K562 (cell line): ENCODE measurements around the gene KIF12. TPM values are rescaled to one million over a fixed set of nuclear protein-coding genes. Genes with fewer than 3 reads are reported as not detected.

Experiments used
- ATAC-seq: fragments of 200-7000 bp; cut with Tn5 transposase; 3 replicates; pipeline ENCODE4 v1.9.1; 2020; ENCODE audit warnings: moderate library complexity
- BruUV-seq: library from RNA; stranded (reverse); fragments of 400-500 nt; replicated peaks from 2 replicates; lab custom pipeline; 2021; lab: Mats Ljungman, UMichigan
- CTCF ChIA-PET: fragments of 300-600 bp; formaldehyde crosslinking; extraction: SDS; loops from one replicate; lab custom pipeline; 2021; ENCODE audit warnings: low intra/inter-chr PET ratio; lab: Yijun Ruan, JAX
- POLR2A ChIA-PET: fragments of 300-600, 350-650 bp; sonication (Branson Sonifier 250); formaldehyde crosslinking; extraction: SDS; loops from one replicate; lab custom pipeline; 2021; ENCODE audit warnings: antibody characterized with exemption, inconsistent platforms; lab: Yijun Ruan, JAX
- DNase-seq, 4 experiments: peaks; one replicate each; pipeline versions ENCODE4 v3.0.0 to v3.0.0-alpha.2; 2011 to 2018; ENCODE audit warnings: low spot score in 3 of 4, mixed read lengths in 3 of 4; ENCODE audit errors: extremely low read depth in 1 of 4
- FAIRE-seq: peaks from 2 replicates; lab custom pipeline; 2011; peaks lifted over from hg19 to GRCh38; lab: Jason Lieb, UNC
- H2AFZ ChIP-seq: 2 replicates; pipeline ENCODE4 v1.6.0; 2011; ENCODE audit warnings: low read depth, low read length, control low read depth, inconsistent platforms
- H3K27ac ChIP-seq: fragments of 200-600 bp; 3 replicates; pipeline ENCODE4 v1.8.0; 2011; ENCODE audit warnings: low read depth, mild to moderate bottlenecking, control low read depth, inconsistent platforms, low read length, moderate library complexity, mixed read lengths; ENCODE audit errors: extremely low read depth
- H3K27me3 ChIP-seq, 2 experiments: fragments of 300-600 bp in 1 of 2; 2 replicates in 1 of 2; 3 replicates in 1 of 2; pipeline versions ENCODE4 v1.6.0 to v1.8.0; 2011; ENCODE audit warnings: inconsistent platforms in 2 of 2, low read length in 2 of 2, mild to moderate bottlenecking in 1 of 2, mixed read lengths in 1 of 2, moderate library complexity in 1 of 2; ENCODE audit not compliant: control insufficient read depth in 2 of 2, insufficient read depth in 2 of 2
- H3K36me3 ChIP-seq: fragments of 300-600 bp; 3 replicates; pipeline ENCODE4 v1.8.0; 2011; ENCODE audit warnings: mild to moderate bottlenecking, low read length, inconsistent platforms; ENCODE audit not compliant: control insufficient read depth, insufficient read depth
- H3K4me1 ChIP-seq, 2 experiments: fragments of 200-600 bp in 1 of 2; replicated peaks in 1 of 2; 2 replicates in 1 of 2; 3 replicates in 1 of 2; pipeline versions ENCODE4 v1.5.1 to v1.8.0; 2011; ENCODE audit warnings: inconsistent platforms in 2 of 2, low read length in 2 of 2, mild to moderate bottlenecking in 1 of 2, mixed read lengths in 1 of 2, moderate library complexity in 1 of 2; ENCODE audit not compliant: control insufficient read depth in 2 of 2, insufficient read depth in 2 of 2
- H3K4me2 ChIP-seq: 2 replicates; pipeline ENCODE4 v1.6.1; 2011; ENCODE audit warnings: low read length, control low read depth, inconsistent platforms, mixed read lengths; ENCODE audit not compliant: insufficient read depth
- H3K4me3 ChIP-seq: fragments of 200-600 bp; sonication (generic), shearing (Covaris generic); 2 replicates; pipeline ENCODE4 v1.5.1; 2016; ENCODE audit warnings: control low read depth, inconsistent platforms
- H3K79me2 ChIP-seq: fragments of 200-600 bp; 3 replicates; pipeline ENCODE4 v1.8.0; 2011; ENCODE audit warnings: low read length, inconsistent platforms; ENCODE audit not compliant: control insufficient read depth, insufficient read depth
- H3K9ac ChIP-seq, 2 experiments: 2 replicates each; pipeline versions ENCODE4 v1.6.0 to v1.6.1; 2011; ENCODE audit warnings: low read depth in 2 of 2, low read length in 2 of 2, control low read depth in 1 of 2, inconsistent platforms in 1 of 2, mild to moderate bottlenecking in 1 of 2, mixed read lengths in 1 of 2; ENCODE audit not compliant: insufficient read depth in 1 of 2
- H3K9me1 ChIP-seq: one replicate; pipeline ENCODE4 v1.6.0; 2011; ENCODE audit warnings: inconsistent platforms, mild to moderate bottlenecking, low read length, moderate library complexity; ENCODE audit not compliant: control insufficient read depth, insufficient read depth
- H3K9me3 ChIP-seq: replicated peaks from 2 replicates; pipeline ENCODE4 v1.5.1; 2011; ENCODE audit warnings: low read depth, low read length, inconsistent platforms; ENCODE audit not compliant: control insufficient read depth, insufficient read depth
- H4K20me1 ChIP-seq: replicated peaks from 2 replicates; pipeline ENCODE4 v1.6.1; 2011; ENCODE audit warnings: low read length, inconsistent platforms, mixed read lengths; ENCODE audit not compliant: control insufficient read depth, insufficient read depth
- DACH1 ChIP-seq: fragments of 450-650 bp; IDR thresholded peaks from 2 replicates; pipeline ENCODE4 v1.6.1; 2018; ENCODE audit not compliant: partially characterized antibody
- EGR1 ChIP-seq: fragments of 450-650 bp; conservative IDR thresholded peaks from 2 replicates; pipeline ENCODE4 v1.6.1; 2017; ENCODE audit warnings: mild to moderate bottlenecking
- HDGF ChIP-seq: fragments of 450-650 bp; IDR thresholded peaks from 2 replicates; pipeline ENCODE4 v1.6.1; 2016
- HIVEP1 ChIP-seq: fragments of 250-450 bp; sonication (Bioruptor Pico); IDR thresholded peaks from 2 replicates; pipeline ENCODE4 v1.4.0; 2020; ENCODE audit warnings: mild to moderate bottlenecking
- KLF13 ChIP-seq: fragments of 450-650 bp; IDR thresholded peaks from 2 replicates; pipeline ENCODE4 v1.6.1; 2016; ENCODE audit warnings: missing genetic modification characterization, low read depth, mild to moderate bottlenecking, missing compliant biosample characterization, moderate library complexity, borderline replicate concordance
- PCBP1 ChIP-seq: fragments of 200-400 bp; formaldehyde crosslinking; IDR thresholded peaks from 2 replicates; pipeline ENCODE4 v1.6.1; 2018; ENCODE audit warnings: mild to moderate bottlenecking, low read depth, low read length; ENCODE audit not compliant: poor library complexity, severe bottlenecking
- ZNF217 ChIP-seq: sonication (generic); formaldehyde crosslinking; IDR thresholded peaks from 2 replicates; pipeline ENCODE4 v1.8.0; 2022; ENCODE audit warnings: mild to moderate bottlenecking, missing genetic modification reagents
- ZNF239 ChIP-seq: fragments of 250-450 bp; sonication (Bioruptor Pico); IDR thresholded peaks from 2 replicates; pipeline ENCODE4 v1.4.0; 2020; ENCODE audit warnings: mild to moderate bottlenecking
- ZNF282 ChIP-seq: sonication (generic); formaldehyde crosslinking; IDR thresholded peaks from 2 replicates; pipeline ENCODE4 v1.8.1; 2023; ENCODE audit warnings: missing genetic modification reagents
- ZNF398 ChIP-seq: fragments of 250-450 bp; sonication (Bioruptor Pico); IDR thresholded peaks from 2 replicates; pipeline ENCODE4 v1.8.0; 2021; ENCODE audit warnings: moderate library complexity, mild to moderate bottlenecking, inconsistent platforms
- ZNF644 ChIP-seq: fragments of 200-800 bp; sonication (Bioruptor generic); IDR thresholded peaks from 2 replicates; pipeline ENCODE4 v1.6.1; 2016; ENCODE audit warnings: low read depth, missing genetic modification characterization, missing compliant biosample characterization
- ZNF778 ChIP-seq: fragments of 450-650 bp; formaldehyde crosslinking; IDR thresholded peaks from 2 replicates; pipeline ENCODE4 v1.4.0; 2020; ENCODE audit warnings: mild to moderate bottlenecking, moderate library complexity
- whole genome bisulfite sequencing: fragments of 100-300 bp; shearing (Covaris generic); methylation state at CpG from one replicate; pipeline ENCODE4 v1.1.6; 2016; ENCODE audit warnings: low coverage, mixed read lengths; ENCODE audit not compliant: insufficient coverage; ENCODE audit errors: missing lambda C conversion rate; 5-methylcytosine and 5-hydroxymethylcytosine counted together
- in situ Hi-C: fragments of 300-500 bp; cut with MboI; formaldehyde crosslinking; loops from 4 replicates; pipeline ENCODE4 v1.15.0; 2018; ENCODE audit warnings: inconsistent platforms, mixed read lengths
- intact Hi-C: fragments of 100-400 bp; cut with micrococcal nuclease; formaldehyde crosslinking; loops from 2 replicates; pipeline ENCODE4 v1.14.2; 2022
- polyA plus RNA-seq, 8 experiments: library from polyadenylated mRNA; depleted of rRNA in 4 of 8; stranded (reverse) in 5 of 8; unstranded in 3 of 8; fragments of >200 nt; fragmentation: Nextera tagmentation in 2 of 8; fragmentation: Illumina TruSeq in 1 of 8; extraction: Ambion mirVana in 2 of 8; extraction: Trizol in 1 of 8; gene quantifications; 2 replicates each; pipeline versions ENCODE4 v1.2.1 to v1.2.3, GENCODE V29; 2011 to 2014; ENCODE audit warnings: inconsistent platforms in 1 of 8, missing spikeins in 1 of 8
- total RNA-seq, 7 experiments: library from RNA; depleted of rRNA in 6 of 7; stranded (reverse); fragments of >200 nt in 6 of 7; fragmentation: Illumina TruSeq in 2 of 7; extraction: Trizol in 2 of 7; gene quantifications; 2 replicates each; pipeline versions ENCODE4 v1.2.1 to v1.2.3, GENCODE V29; 2011 to 2021; ENCODE audit warnings: low replicate concordance in 1 of 7

The KIF12 gene
- total and polyA plus RNA-seq, 9 of the 15 experiments (the other 6 are each of a cell fraction or from before 2014, with no cell fraction given) = not detected

- Histone ChIP-seq H3K9me3 (no peaks in the 10 kb centered on the region), H3K27ac (no peak overlapping the region), H3K27me3 (peaks cover 7 to 40% of the 10 kb centered on the region in 2 experiments), H3K9ac (no peak overlapping the region), H3K4me1 (no peaks in the 10 kb centered on the region), H3K79me2 (no peaks in the 10 kb centered on the region), H3K36me3 (no peaks in the 10 kb centered on the region), H3K9me1 (no peaks in the 10 kb centered on the region), H4K20me1 (0 out of 2 replicates have a peak, but pooled peaks cover 3% of the 10 kb centered on the region), H3K4me3 (no peak overlapping the region), H3K4me2 (no peak overlapping the region), H2AFZ (no peak overlapping the region)
- no peak for TF ChIP-seq HIVEP1 (CRISPR knock-in tag)
- no peak for TF ChIP-seq DACH1
- no peak for TF ChIP-seq HDGF
- TF ChIP-seq ZNF778 (CRISPR knock-in tag) = no peak
- TF ChIP-seq EGR1 = no peak
- TF ChIP-seq ZNF239 (CRISPR knock-in tag) = no peak
- TF ChIP-seq ZNF282 (CRISPR knock-in tag) = no peak
- no peak for TF ChIP-seq ZNF644 (tag)
- no peak for TF ChIP-seq ZNF398 (CRISPR knock-in tag)
- TF ChIP-seq ZNF217 (CRISPR knock-in tag) = no peak
- TF ChIP-seq KLF13 (tag) = no peak
- no peak for TF ChIP-seq PCBP1
- 0% methylated on average over 4 of the region's 4 CpGs for WGBS
- intact Hi-C loops (no loop called here), in situ Hi-C loops (no loop called here)
- FAIRE-seq (no peak), DNase-seq (no peak), ATAC-seq (no peak)
- CTCF ChIA-PET = no interaction called here
- POLR2A ChIA-PET = interaction anchor here (0.9 to 1.3 kb wide), 3 partner anchors 13 to 24 kb away, joined by 4 to 5 read pairs (median 4); no protein-coding TSS in a partner anchor
- no TSS peak for BruUV-seq
Measured at GRCh38 chr9:114140850-114141249, 41.8 kb upstream of the KIF12 start.
